ENCODE results near the gene RASD1. TPM values are rescaled to one million over a fixed set of nuclear protein-coding genes. Genes with fewer than 3 reads are reported as not detected.

Gene RASD1
- total RNA-seq, 1 experiment from 2014 or later, result 0.30 TPM

- no peak for TF ChIP-seq SRF (IDR thresholded peaks at IDR 0.05; ENCODE audit: low read depth)
- TF ChIP-seq POLR2A (IDR thresholded peaks at IDR 0.05; ENCODE audit: borderline replicate concordance, extremely low read depth, insufficient read depth, insufficient read length), result no peak
- Histone ChIP-seq H3K36me3 (ENCODE audit: control insufficient read depth in 1 of 2, insufficient read depth in 2 of 2, low read length in 2 of 2) (no peaks in the 10 kb centered on the region), H3K4me2 (ENCODE audit: low read length) (no peak overlapping the region), H3K27ac (ENCODE audit: low read depth, low read length) (no peak overlapping the region), H3K79me2 (ENCODE audit: insufficient read depth, low read length) (no peaks in the 10 kb centered on the region), H3K9me3 (ENCODE audit: control insufficient read depth in 1 of 2, insufficient read depth in 1 of 2, low read depth in 1 of 2, low read length in 2 of 2) (no peaks in the 10 kb centered on the region), H3K4me1 (ENCODE audit: control insufficient read depth in 1 of 2, insufficient read depth in 2 of 2, low read length in 2 of 2) (peaks cover 0 to 18% of the 10 kb centered on the region in 2 experiments; a peak in 1 of 4 replicates), H3K27me3 (ENCODE audit: insufficient read depth, low read length) (no peaks in the 10 kb centered on the region), H3K9ac (ENCODE audit: low read length) (no peak overlapping the region), H3K9me2 (ENCODE audit: insufficient read depth) (no peaks in the 10 kb centered on the region), H4K20me1 (ENCODE audit: insufficient read depth) (no peaks in the 10 kb centered on the region), H2AFZ (ENCODE audit: low read depth, low read length, poor library complexity, severe bottlenecking) (no peak overlapping the region), H3K4me3 (replicated peaks in 1 of 2; ENCODE audit: low read depth in 1 of 2, low read length in 2 of 2) (no peak overlapping the region)
- ChIA-PET POLR2A (no interaction called here), RAD21 (ENCODE audit: low non-redundant PET in 1 of 2, low total read pairs in 2 of 2, uncharacterized antibody in 2 of 2, unreplicated experiment in 2 of 2) (no interaction called here), CTCF (no interaction called here)
- DNase-seq (ENCODE audit: low read depth, low spot score), result no peak
- no TSS peak for BruUV-seq (replicated peaks)
- ATAC-seq, result no peak
- intact Hi-C loops (cut with micrococcal nuclease), result no loop called here
Measured at GRCh38 chr17:17519886-17520285, 23.7 kb upstream of the RASD1 start.

GRCh38 chr17:17518951-17519350, 22.8 kb upstream of the RASD1 start:
- ChIA-PET RAD21 (ENCODE audit: low non-redundant PET in 1 of 2, low total read pairs in 2 of 2, uncharacterized antibody in 2 of 2, unreplicated experiment in 2 of 2) (no interaction called here), CTCF (no interaction called here), POLR2A (no interaction called here)
- Histone ChIP-seq H4K20me1 (ENCODE audit: insufficient read depth) (no peaks in the 10 kb centered on the region), H3K4me2 (ENCODE audit: low read length) (no peak overlapping the region), H3K79me2 (ENCODE audit: insufficient read depth, low read length) (no peaks in the 10 kb centered on the region), H3K36me3 (ENCODE audit: control insufficient read depth in 1 of 2, insufficient read depth in 2 of 2, low read length in 2 of 2) (no peaks in the 10 kb centered on the region), H3K9me2 (ENCODE audit: insufficient read depth) (no peaks in the 10 kb centered on the region), H3K9ac (ENCODE audit: low read length) (no peak overlapping the region), H2AFZ (ENCODE audit: low read depth, low read length, poor library complexity, severe bottlenecking) (no peak overlapping the region), H3K4me3 (replicated peaks in 1 of 2; ENCODE audit: low read depth in 1 of 2, low read length in 2 of 2) (no peak overlapping the region), H3K27ac (ENCODE audit: low read depth, low read length) (no peak overlapping the region), H3K4me1 (ENCODE audit: control insufficient read depth in 1 of 2, insufficient read depth in 2 of 2, low read length in 2 of 2) (peaks cover 0 to 18% of the 10 kb centered on the region in 2 experiments; a peak in 1 of 4 replicates), H3K9me3 (ENCODE audit: control insufficient read depth in 1 of 2, insufficient read depth in 1 of 2, low read depth in 1 of 2, low read length in 2 of 2) (no peaks in the 10 kb centered on the region), H3K27me3 (ENCODE audit: insufficient read depth, low read length) (no peaks in the 10 kb centered on the region)
- BruUV-seq (replicated peaks), result no TSS peak
- TF ChIP-seq ZBTB33 (IDR thresholded peaks at IDR 0.05; ENCODE audit: extremely low read depth, insufficient replicate concordance, low read length) (no peak), EGR1 (IDR thresholded peaks at IDR 0.05; ENCODE audit: low read depth) (no peak), TCF7L2 (IDR thresholded peaks at IDR 0.05; ENCODE audit: borderline replicate concordance, extremely low read depth, insufficient read depth, insufficient read length) (no peak), FOSL1 (IDR thresholded peaks at IDR 0.05; ENCODE audit: low read depth) (no peak), RAD21 (IDR thresholded peaks at IDR 0.05; ENCODE audit: low read depth) (no peak), EZH2phosphoT487 (IDR thresholded peaks at IDR 0.05; ENCODE audit: borderline replicate concordance) (no peak), SP1 (IDR thresholded peaks at IDR 0.05; ENCODE audit: low read depth) (no peak), SRF (IDR thresholded peaks at IDR 0.05; ENCODE audit: low read depth) (no peak), ZNF274 (IDR thresholded peaks at IDR 0.05; ENCODE audit: low read depth, low read length) (no peak), ELF1 (IDR thresholded peaks at IDR 0.05; ENCODE audit: borderline replicate concordance, low read depth) (no peak), SIN3A (IDR thresholded peaks at IDR 0.05; ENCODE audit: low read depth) (no peak), CEBPB (IDR thresholded peaks at IDR 0.05; ENCODE audit: low read depth) (no peak), CTCF (IDR thresholded peaks at IDR 0.05 in 2 of 3, conservative IDR thresholded peaks at IDR 0.05 in 1 of 3; ENCODE audit: borderline replicate concordance in 1 of 3, insufficient read depth in 1 of 3, low read depth in 2 of 3, low read length in 2 of 3) (no peak), POLR2AphosphoS5 (IDR thresholded peaks at IDR 0.05; ENCODE audit: low read depth, low read length) (no peak), ATF3 (IDR thresholded peaks at IDR 0.05) (no peak)
- intact Hi-C loops (cut with micrococcal nuclease), result no loop called here
- DNase-seq (ENCODE audit: low read depth, low spot score), result no peak
- ATAC-seq, result no peak

Measured in HCT116 (cell line).